Measurements from ENCODE around the gene EMP2.

- TF ChIP-seq CTCF (IDR thresholded peaks at IDR 0.05 in 8 of 11, conservative IDR thresholded peaks at IDR 0.05 in 3 of 11) (no peak), POLR2AphosphoS5 (IDR thresholded peaks at IDR 0.05) (no peak), POLR2A (IDR thresholded peaks at IDR 0.05) (no peak)
Observed at GRCh38 chr16:10589109-10589508, 8.7 kb upstream of the EMP2 start.

Data from spleen (tissue), 7 donors.